Adrenal gland (tissue), 5 donors: ENCODE measurements around the gene CCDC192.
"Not testable (repeated sequence)": the region's sequence is repeated elsewhere in the genome, so short reads cannot be mapped to it uniquely, and the experiment has no call there.

Experiments used
- POLR2A ChIP-seq, 2 donors: fragments of 450-650 bp; IDR thresholded peaks; one replicate each; pipeline ENCODE4 v1.6.1; 2017; ENCODE audit warnings: antibody characterized with exemption in 2 of 2, mild to moderate bottlenecking in 2 of 2, moderate library complexity in 1 of 2
- TF ChIP-seq, protein P1 (sequence below), 6 experiments: fragments of 450-650 bp in 4 of 6; fragments of 200-600 bp in 2 of 6; sonication (generic) in 1 of 6; IDR thresholded peaks; 1 replicate in 5 of 6; 2 replicates in 1 of 6; pipeline versions ENCODE4 v1.5.1 to v1.8.0; 2016 to 2021; ENCODE audit warnings: antibody characterized with exemption in 6 of 6, mild to moderate bottlenecking in 2 of 6, moderate library complexity in 1 of 6
- donor health status: DM: no; HTN: no; CAD: no.

- TF ChIP-seq, protein P1, sequence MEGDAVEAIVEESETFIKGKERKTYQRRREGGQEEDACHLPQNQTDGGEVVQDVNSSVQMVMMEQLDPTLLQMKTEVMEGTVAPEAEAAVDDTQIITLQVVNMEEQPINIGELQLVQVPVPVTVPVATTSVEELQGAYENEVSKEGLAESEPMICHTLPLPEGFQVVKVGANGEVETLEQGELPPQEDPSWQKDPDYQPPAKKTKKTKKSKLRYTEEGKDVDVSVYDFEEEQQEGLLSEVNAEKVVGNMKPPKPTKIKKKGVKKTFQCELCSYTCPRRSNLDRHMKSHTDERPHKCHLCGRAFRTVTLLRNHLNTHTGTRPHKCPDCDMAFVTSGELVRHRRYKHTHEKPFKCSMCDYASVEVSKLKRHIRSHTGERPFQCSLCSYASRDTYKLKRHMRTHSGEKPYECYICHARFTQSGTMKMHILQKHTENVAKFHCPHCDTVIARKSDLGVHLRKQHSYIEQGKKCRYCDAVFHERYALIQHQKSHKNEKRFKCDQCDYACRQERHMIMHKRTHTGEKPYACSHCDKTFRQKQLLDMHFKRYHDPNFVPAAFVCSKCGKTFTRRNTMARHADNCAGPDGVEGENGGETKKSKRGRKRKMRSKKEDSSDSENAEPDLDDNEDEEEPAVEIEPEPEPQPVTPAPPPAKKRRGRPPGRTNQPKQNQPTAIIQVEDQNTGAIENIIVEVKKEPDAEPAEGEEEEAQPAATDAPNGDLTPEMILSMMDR (IDR thresholded peaks at IDR 0.05): not testable (repeated sequence)
- not testable (repeated sequence) for TF ChIP-seq POLR2A (IDR thresholded peaks at IDR 0.05)
Observed at GRCh38 chr5:127676951-127677350, 26.2 kb upstream of the CCDC192 start.
